Stimulated activated CD4-positive, alpha-beta T cell treated with anti-CD3 and anti-CD28 coated beads, Interleukin-1b, Interleukin-23, amount 100 ng/mL, for 4 hours (primary cell): ENCODE results near the gene MRPL45.
"Not testable (repeated sequence)": the region's sequence is repeated elsewhere in the genome, so short reads cannot be mapped to it uniquely, and the experiment has no call there.

Experiments
- DNase-seq, 2 donors: peaks; one replicate each; pipeline ENCODE4 v3.0.0-alpha.2; 2020; ENCODE audit warnings: low read depth in 2 of 2

The MRPL45 gene

DNA sequence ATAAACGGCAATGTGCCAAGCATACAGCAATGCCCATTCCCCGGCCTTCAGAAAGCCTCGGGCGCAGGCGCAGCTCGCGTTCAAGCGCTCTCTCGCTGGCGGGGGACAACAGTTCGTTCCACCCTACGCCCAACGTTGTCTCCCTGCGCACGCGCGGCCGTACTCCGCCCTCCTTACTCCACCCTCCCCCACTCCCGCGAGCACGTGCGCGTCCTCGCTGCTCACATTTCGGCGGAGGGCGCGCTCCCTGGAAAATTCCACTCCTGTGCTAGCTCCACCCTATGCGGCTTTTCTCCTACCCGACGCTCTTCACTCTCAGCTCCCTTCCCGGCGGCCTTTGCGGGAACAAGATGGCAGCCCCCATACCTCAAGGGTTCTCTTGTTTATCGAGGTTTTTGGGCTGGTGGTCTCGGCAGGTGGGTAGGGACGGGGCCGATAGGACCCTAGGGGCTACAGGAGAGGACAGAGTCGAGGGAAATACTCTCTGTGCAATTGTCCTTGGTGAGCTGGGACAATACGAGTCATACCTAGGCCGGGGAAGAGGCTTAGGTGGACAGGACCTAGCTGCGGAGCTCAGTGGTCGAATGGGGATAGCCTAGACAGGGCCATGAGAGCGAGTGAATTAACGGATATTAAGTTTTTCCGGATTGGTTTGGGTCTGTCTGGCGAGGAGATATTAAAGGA lies at the start of gene MRPL45:
MRPL45 (plus strand) TSS at position 335 of the 684 bp plus-strand sequence; CDS start at position 351, 16 bp downstream.
- DNase-seq: peak; percentile 94 to 96

DNA sequence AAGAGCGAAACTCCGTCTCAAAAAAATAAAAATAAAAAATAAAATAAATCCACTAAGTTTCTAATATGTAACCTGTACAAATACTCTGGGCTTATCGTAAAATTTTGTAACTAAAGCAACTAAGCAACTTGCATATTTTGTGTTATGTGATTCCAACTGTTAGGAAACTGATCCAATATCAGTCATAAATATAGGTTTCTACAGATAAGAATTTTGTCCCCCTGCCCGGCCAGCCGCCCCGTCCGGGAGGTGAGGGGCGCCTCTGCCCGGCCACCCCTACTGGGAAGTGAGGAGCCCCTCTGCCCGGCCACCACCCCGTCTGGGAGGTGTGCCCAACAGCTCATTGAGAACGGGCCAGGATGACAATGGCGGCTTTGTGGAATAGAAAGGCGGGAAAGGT lies 43.8 kb upstream of the MRPL45 start:
- not testable (repeated sequence) for DNase-seq

DNA sequence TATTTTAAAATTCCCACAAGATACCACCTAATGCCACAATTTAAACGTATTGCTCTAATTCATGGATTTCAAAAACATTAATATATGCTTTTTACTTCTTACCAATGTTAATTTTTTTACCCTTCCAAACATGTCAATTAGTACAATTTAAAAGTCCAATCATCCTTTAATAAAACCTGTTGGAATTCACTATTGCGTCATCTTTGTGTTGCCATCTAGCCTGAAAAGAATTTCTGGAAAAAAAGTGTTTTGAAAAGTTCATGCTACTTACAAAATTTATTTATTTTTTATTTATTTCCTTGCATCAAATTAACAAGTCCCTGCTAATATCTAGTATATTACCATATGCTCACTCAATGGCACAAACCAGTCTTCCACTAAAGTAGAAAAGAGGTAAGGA lies 42.6 kb upstream of the MRPL45 start:
- DNase-seq: not testable (repeated sequence)

DNA sequence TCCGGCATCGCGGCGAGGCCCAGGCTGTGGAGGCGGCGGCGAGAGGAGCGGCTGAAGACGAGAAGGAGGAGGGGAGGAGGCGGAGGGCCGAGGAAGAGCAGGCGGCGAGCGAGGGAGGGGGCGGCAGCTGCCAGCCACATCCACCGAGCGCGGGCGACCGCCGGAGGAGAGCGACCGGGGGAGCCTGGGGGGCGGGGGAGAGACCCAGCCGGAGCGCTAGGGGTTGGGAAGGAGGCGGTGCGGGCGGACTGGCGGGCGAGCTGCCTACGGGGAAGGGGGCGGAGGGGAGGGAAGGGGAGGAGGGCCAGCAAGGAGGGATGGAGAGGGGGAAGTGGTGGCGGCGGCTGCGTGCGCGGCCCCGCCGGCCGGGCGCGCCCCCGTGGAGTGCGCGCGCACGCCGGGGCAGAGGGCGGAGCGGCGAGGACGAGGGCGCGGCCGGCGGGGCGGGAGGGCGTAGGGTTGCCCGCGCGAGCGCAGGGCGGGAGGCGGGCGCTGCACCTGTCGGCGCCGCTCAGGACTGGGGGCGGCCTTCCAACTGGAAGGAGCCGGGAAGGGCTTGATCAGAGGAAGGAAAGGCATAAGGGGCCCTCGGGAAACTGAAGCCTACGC lies 39.9 kb upstream of the MRPL45 start:
- DNase-seq: peak; percentile 71 to 82

DNA sequence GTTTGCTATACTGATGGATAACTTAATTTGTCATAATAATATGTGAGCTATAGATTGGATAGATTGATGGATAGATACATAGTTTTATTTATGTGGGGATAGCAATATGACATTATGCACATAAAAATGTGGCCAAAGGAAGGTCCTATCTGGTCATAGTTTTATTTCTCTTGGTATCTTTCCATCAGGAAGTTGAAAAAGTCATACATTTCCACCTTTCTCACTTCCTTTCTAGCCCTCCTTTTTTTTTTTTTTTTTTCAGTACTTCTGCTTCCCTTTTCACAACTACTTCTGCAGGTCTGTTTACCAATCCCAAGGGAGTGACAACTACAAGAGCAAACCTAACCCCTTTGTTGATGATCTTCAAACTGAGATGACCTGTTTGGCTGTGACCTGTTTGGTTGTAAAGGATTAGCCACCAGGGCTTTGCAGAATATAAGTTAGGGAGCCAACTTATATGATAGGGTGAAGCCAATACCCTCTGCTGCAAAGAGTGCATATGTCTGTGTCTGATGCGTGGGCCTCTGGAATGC lies 30.9 kb upstream of the MRPL45 start:
- DNase-seq: not testable (repeated sequence)

DNA sequence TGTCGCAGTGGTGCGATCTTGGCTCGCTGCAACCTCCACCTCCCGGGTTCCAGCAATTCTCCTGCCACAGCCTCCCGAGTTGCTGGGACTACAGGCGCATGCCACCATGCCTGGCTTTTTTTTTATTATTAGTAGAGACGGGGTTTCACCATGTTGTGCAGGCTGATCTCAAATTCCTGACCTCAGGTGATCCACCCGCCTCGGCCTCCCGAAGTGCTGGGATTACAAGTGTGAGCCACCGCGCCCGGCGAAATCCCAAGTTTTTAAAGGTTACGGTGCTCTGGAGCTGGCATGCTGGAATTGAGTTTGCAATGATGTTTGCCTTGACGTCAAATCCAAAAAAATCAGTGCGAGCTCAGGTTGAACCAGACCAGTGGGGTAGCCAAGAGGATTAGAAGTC lies 30.4 kb upstream of the MRPL45 start:
- DNase-seq: not testable (repeated sequence)

DNA sequence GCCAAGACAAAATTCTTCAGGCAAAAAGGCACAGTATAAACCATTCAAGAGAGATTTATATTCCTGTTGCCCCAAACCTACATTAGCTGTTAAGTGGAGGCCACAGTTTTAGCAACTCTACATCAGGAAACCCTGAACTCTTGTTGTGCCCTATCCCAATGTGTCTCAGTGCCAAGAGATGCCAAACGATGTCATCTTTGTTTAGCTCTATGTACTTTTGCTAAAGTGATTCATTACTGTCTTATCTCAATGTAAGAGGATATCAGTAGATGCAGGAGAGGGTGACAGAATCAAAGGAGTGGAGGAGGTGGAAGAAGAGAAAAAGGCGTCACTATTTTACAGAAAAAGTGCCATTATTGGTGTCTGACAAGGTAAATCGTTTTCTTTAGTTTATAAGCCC lies 28.8 kb upstream of the MRPL45 start:
- not testable (repeated sequence) for DNase-seq

DNA sequence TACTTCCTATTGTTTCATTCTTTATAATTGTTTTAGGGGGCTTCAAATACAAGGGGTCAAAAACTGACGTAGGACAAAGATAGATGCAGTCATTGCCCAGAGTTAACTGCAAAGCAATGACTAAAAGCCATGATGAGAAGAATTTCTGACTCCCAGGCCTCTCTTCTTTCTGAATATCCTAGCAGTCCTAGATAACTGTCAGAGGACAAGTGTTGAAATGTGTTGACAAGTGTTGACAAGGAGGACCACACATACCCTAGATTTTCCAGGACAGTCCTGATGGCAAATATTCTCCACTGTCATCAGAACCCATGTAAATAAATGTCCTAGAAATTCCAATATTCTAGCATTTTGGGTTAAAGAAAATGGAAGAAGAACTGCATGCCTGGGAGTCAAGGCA lies 27.9 kb upstream of the MRPL45 start:
- DNase-seq: not testable (repeated sequence)

DNA sequence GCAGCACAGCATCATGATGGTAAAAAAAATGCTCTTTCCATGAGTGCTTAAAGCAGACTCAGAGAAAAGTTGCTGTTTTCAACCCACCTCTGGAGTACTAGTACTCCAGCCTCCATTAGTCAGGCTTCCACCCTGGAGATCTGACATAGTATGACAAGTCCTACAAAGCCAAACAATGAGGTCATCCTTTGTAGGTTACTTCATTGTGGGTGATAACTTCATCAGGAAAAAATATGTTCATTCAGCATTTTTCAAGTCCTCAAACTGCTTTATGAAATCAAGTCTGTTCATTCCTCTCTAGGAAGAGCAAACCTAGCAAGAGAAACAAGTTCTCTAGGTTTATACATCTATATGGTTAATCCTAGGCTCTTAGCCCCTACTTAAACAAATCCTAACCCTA lies 27.4 kb upstream of the MRPL45 start:
- DNase-seq: not testable (repeated sequence)

DNA sequence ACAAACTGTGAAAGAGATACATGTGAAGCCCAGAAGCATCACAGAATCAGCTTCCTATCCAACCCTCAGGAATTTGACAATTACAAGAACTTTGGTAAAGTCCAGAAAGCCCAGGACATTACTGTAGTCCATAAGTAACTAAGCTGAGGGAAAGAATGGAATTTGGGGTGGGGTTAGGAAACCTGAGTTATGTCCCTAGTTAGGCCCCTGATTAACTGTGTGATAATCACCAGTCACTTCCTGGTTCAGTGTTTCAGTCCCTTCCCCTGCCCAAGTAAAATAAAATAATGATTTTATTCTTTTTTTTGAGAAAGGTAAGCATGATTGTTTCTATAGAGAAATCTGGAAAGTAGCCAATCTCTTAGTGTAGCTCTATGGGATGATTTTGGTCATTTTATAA lies 11.0 kb upstream of the MRPL45 start:
- not testable (repeated sequence) for DNase-seq

DNA sequence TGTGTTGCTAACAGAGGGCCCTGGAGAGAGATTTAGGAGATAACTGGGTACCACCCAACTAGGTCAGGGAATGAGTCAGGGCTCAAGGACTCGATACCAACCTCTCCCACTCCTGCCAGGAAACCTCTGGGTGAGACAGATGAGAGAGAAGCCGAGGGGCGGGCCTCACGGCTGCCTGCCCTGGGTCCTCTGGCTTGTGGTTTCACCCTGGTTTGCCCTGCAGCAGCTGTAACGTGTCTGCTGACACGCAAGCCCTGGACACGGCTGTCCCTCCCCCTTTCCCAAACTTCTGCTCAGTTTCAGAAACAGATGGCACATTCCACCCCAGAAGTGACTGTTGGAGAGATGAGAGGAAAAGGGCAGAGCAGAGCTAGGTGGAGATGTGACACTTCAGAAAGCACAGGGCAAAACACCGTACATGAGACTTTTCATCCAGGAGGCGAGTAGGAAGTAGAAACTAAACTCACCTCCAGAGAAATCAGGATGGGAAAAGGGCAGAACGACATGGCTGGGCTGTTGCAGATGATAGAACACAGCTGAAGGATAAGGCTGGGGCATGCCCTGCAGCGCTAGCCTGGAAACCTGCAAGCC lies 10.4 kb upstream of the MRPL45 start:
- DNase-seq: not testable (repeated sequence)

DNA sequence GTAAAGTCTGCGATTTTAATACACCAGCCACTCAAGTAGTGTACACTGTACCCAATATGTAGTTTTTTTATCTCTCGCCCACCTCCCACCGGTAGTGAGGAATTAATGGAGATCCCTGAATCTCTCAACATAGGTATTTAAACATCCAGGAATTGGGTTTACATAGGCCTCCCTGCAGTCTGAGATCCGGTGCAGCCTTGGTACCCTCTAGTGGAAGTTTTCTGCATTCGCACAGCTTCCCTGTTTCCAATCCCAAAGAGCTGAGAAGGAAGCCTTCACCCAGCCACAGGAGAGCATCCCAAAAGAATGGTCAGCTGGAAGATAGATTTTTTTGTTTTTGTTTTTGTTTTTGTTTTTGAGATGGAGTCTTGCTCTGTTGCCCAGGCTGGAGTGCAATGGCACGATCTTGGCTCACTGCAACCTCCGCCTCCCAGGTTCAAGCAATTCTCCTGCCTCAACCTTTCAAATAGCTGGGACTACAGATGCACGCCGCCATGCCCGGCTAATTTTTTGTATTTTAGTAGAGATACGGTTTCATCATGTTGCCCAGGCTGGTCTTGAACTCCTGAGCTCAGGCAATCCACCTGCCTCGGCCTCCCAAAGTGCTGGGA lies 8.6 kb upstream of the MRPL45 start:
- DNase-seq: not testable (repeated sequence)

DNA sequence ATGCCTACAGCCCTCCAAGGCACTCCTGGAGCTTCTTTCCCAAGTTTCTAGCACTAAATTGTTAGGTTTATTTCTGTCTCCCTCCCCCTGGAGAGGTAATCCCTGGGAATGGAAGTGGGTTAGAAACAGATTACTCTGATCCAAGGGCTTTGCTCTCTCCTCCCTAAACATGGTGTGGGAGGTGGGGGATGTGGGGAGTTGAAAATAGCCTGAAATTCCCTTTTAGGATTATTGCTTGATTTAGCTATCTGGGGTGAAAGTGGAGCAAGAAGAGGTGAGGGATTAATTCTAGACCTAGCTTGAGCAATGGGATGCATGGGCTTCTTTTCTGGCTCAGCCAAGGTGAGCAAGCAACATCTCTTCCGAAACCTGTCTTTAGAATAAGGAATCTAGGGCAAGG lies 7.2 kb upstream of the MRPL45 start:
- DNase-seq: not testable (repeated sequence)

DNA sequence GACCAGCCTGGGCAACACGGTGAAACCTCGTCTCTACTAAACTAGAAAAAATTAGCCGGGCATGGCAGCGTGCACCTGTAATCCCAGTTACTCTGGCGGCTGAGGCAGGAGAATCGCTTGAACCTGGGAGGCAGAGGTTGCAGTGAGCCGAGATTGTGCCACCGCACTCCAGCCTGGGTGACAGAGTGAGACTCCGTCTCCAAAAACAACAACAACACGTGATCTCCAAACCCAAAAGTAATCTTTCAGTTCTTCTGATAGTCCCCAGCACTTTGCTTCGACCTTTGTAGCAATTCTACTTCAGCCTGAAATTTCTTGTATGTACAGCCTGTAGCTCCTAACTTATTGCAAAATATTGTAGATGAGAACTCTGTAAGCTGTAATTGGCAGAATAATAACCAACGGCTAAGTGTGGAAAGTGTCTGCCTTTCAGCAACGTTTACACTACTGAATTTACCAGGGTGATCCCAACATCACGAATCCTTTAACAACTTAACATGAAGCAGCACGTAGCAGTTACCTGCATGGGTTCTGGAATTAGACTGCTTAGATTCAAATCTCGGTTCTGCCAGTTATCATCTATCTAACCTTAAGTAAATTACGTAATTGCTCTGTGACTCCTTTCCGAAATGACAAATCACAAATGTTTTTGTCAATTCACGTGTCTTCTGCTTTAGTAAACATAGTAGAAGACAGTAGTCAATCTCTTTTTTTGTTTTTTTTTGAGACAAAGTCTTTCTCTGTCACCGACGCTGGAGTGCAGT lies 1.2 kb upstream of the MRPL45 start:
- DNase-seq: not testable (repeated sequence)

DNA sequence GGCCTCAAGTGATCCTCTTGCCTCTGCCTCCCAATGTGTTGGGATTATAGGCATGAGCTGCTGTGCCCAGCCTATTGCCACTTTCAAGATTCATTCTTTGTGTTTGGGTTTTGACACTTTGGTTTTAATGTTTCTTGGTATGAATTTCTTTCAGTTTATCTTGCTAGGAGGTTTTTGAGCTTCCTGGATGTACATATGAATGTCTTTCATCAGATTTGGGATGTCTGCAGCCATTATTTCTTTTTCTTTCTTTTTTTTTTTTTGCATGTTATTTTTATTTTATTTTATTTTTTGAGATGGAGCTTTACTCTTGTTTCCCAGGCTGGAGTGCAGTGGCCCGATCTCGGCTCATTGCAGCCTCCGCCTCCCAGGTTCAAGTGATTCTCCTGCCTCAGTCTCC lies 18.5 kb downstream of the MRPL45 start:
- no peak for DNase-seq

DNA sequence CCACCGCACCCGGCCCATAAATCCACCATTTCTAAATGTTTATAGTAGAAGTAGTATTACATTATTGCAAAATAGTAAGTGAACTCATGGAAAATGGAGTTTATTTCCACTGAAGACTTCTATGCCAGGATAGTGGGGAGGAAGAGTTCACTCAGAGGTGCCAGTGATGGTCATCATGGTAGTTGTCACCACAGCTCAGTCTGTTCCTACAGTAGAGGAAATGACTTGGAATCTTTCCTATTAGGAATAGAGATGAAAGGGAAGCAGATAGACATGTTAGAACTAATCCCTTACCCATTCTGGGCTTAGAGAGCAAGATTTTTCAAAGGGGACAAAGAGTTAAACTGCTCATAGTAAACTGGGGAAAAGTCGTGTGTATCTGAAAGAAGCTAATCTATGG lies 20.1 kb downstream of the MRPL45 start:
- DNase-seq: no peak

DNA sequence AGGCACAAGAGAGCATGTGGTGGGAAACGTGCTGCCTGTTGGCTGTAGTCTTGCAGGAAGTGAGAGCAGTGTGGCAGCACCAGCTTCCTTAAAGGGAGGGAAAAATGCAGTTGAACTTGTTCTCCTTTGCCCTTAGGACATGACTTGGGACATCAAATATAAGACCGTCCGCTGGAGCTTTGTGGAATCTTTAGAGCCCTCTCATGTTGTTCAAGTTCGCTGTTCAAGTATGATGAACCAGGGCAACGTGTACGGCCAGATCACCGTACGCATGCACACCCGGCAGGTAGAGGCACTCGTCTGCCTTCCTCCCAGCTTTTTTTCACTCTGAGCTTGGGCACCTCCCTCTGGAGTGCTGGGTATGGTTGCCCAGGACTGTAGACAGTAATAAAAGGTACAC lies 23.5 kb downstream of the MRPL45 start:
- no peak for DNase-seq

DNA sequence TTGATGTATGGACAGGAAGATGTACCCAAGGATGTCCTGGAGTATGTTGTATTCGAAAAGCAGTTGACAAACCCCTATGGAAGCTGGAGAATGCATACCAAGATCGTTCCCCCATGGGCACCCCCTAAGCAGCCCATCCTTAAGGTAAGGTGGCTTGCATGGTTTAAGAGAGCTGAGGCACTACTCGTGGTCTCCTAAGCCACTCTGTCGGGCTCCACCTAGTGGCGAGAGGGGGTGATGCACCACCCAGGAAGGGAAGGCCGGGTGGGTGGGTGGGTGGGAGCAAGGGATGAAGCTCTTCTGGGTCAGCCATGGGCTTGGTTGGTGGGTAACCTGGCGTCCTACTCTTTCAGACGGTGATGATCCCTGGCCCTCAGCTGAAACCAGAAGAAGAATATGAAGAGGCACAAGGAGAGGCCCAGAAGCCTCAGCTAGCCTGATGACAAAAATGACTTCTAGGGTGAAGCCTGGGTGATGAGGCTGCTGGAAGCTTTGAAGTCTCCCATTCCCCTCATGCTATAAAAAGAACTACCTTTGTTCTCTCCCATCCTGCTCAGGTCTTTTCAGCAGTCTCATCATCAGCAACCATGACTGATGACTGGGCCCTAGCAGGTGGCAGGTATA lies 25.3 kb downstream of the MRPL45 start:
- peak; percentile 66 to 72 for DNase-seq

DNA sequence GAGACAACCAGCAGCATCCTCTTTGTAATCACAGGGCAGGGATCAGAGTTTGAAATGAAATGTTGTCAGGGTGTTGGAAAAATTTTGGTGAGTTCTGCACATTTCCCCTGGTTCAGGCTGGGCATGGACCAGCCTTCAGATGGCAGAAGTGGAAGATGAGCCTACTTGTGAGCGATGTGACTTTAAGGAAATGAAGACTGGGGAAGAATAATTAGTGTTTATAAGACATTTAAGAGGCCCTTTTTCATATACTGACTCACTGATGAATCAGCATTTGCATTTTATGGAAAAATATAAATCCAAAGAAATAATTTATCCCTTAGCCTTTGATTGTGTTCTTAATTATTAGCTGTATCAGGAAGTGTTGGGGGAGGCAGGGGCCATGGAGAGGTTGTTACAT lies 25.9 kb downstream of the MRPL45 start:
- no peak for DNase-seq

DNA sequence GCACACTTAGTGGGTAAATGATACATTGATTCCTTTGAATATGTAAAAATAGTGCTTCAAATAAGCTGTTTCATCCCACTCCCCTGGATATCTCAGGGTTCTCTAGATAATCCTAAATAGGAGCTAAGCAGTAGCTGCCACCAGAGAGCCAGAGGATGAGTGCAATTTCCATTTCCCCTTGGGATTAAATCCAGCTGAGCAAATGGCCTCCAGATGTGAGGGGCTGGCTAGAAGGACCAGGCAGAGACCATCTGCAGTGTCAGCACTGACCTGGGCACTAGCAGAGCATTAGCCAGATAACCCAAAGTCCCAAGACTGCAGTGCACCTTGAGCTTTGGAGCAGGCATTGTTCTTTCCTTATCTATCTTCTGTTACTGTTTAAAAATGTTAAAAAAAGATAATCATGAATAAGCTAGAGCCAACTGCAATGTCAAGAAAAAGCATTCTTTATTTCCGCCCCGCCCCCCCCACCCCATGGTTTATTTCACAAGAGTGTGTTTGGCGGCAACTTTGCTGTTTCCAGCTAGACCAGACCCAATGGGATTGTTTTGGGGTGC lies 27.3 kb downstream of the MRPL45 start:
- no peak for DNase-seq

DNA sequence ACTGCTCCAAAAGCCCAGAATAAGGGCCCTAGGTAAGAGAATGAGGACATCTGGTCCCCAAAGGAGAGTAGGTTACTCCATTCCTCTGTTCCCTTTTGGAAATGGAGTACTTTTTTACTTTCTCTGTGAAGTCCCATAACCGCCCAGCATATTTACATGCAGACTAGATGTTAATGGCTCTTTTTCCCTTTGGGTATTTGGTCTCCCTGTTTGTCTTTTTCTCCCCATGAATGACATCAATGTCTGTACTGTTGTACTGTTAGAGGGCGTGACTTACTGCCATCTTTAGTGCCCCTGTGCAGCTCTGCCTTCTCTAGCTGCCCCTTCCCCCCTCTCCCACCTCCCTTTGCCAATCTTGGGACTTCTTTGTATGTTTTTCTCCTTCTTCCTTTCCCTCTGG lies 27.8 kb downstream of the MRPL45 start:
- no peak for DNase-seq
